DMS 273 treated with DMSO at 0.1 percent for 48 hours (cell line): Measurements from ENCODE around the gene WHRN.

Experiments
- DNase-seq: peaks from one replicate; lab custom pipeline; 2025; lab: John Stamatoyannopoulos, UW

The WHRN gene

DNA sequence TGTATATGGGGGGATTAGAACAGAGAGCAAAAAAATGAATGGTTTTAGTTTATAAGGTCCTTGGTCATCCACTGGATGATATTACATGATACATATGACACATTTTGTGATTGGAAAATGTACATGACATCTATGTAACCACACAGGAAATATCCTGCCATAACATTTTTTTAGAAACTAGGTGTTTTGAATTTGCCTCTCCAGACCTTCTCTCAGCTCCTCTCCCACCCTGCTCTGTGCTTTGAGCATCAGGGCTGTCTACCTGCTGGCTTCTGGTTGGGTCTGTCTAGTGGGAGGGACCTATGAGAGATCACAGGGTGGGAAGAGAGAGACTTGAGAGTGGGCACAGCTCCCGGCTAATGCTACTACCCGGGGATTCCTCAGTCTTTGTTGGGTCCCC lies 141.8 kb downstream of the WHRN start:
- no peak for DNase-seq

DNA sequence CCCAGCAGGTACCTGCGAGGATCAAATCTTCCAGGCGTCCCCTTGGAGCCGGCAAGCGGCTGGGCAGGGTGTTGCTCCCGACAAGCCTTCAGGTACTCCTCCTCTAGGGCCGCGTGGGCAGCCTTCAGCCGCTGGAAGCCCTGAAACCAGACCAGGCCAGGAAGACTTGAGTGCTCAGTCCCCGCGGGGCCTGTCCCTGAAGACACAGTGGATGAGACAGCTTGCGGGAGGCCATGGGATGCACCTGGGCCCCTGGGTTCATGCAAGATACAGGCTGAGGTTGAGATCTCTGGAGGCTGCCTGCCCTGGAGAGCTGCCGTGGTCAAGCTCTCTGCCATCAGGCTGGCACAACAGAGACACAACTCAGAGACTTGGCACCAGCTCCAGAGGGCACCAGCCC lies 142.9 kb downstream of the WHRN start:
- no peak for DNase-seq

DNA sequence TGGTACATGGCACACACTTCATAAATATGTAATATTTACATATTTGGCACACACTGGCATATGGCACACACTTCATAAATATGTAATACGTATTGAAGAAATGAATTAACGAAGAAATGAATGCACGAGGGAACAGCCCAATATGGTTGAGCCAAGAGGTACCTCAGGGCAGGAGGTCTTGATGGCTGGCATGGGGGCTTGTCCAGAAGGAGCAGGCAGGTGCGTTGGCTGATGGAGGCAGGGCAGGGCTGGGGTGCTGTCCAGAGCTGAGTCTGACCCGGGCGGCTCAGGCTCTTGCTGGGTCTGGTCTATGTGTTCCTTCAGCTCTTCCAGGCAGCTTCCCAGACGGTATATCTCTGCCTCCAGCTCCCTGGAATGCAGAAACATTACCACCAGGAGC lies 143.7 kb downstream of the WHRN start:
- no peak for DNase-seq

DNA sequence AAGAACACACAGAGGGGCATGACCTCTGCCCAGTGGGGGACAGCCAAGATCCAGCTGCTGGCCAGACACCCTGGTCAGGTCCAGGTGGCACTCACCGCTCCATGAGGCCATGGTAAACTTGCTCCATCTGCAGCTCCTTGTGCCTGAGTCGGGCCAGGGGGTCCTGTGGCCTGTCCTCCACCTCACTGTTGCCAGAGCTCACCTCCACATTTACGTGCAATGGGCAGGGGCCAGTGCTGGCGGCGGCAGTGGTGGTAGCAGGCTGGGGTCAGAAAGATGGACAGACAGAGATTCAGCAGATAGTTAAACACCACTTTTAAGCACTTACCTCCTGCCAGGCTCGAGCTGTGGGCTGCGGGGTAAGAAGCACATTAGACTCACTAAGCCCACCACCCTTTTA lies 145.5 kb downstream of the WHRN start:
- DNase-seq = no peak

DNA sequence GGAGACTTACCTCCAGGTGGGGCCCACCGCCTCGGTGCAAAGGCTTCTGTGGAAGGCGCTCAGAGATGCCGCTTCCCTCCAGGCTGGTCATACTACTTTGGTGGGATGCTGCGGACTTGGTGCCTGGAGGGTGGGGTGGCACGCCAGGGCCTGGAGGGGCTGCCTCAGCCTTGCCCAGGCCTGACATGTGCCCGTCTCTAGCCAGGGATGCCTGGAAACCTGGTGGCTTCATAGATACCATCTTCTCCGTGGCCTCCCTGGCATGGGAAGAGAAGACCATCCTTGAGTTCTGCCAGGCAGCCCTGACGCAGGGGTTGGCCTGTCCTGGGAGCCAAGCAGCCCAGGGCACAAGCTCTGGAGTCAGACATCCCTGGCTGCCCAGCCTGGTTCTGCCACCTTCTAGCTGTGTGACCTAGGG lies 147.4 kb downstream of the WHRN start:
- DNase-seq = no peak

DNA sequence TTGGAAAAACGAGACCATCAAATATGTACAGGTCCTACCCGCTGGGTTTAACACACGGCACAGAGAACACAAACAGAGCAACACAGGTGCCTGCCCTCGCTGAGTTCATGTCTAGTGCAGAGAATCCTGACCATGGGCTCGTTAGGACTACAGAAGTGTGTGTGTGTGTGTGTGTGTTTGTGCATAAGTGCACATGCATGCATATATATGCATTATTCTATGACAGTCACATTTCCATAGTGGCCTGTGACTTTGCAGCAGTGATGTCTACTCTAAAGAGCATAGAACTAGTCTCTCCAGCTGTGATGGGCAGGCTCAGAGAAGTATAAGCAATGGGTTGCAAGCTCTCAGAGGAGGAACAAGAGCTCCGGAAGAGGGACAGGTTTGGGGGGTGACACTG lies 147.9 kb downstream of the WHRN start:
- DNase-seq = no peak

DNA sequence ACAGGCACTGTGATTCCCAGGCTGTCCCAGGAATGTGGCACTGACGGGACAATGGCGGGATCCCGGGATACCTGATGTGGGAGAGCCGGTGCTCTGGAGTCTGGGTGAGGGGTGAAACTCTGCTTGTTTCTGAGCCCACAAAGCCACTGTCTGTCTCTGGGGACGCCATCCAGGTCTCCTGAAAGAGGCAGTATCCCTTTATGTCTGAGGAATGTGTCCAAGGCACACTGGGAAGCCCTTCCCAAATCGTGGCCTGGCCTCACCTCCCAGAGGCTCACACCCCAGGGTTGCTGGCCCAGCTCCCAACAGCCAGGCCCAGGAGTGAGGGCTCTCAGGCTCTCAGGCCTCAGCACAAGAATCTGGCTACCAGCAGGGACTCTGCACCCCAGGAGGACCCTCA lies 148.5 kb downstream of the WHRN start:
- DNase-seq = no peak

DNA sequence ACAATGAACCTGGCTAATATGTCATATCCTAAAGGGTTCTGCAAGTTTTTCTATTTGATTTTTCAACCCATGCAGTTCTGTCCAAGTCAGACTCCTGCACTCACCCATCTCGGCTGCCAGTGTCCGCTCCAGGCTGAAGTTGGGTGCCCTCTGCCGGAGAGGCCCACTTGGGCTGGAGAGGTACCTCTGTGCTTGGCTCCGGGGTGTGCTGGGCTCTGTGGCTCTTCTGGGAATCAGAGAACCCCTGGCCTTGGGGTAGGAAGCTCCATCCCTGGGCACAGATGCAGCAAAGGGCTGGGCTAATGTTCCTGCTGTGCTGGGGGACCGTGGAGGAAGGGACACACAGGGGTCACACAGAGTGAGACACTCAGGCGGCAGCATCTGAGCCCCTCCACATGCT lies 149.5 kb downstream of the WHRN start:
- no peak for DNase-seq
